CD4-positive, alpha-beta T cell treated with Interleukin-4 for 4 hours (primary cell): ENCODE results near the gene ZP3.
"Not testable (repeated sequence)": the region's sequence is repeated elsewhere in the genome, so short reads cannot be mapped to it uniquely, and the experiment has no call there.

ENCODE experiments used
- DNase-seq: peaks from one replicate; pipeline ENCODE4 v3.0.0-alpha.2; 2020

ZP3 gene

GRCh38 chr7:76407718-76408117, 17.0 kb upstream of the ZP3 start:
- no peak for DNase-seq

GRCh38 chr7:76408121-76408560, 16.6 kb upstream of the ZP3 start:
- no peak for DNase-seq

- DNase-seq, result no peak
These were observed 15.2 kb upstream of the ZP3 start, which contains the start of gene SSC4D for GRCh38 chr7:76409537-76409936. TSS of gene SSC4D (minus strand) at chr7:76409697. CDS start at chr7:76404439, 5,258 bp downstream.

DNA sequence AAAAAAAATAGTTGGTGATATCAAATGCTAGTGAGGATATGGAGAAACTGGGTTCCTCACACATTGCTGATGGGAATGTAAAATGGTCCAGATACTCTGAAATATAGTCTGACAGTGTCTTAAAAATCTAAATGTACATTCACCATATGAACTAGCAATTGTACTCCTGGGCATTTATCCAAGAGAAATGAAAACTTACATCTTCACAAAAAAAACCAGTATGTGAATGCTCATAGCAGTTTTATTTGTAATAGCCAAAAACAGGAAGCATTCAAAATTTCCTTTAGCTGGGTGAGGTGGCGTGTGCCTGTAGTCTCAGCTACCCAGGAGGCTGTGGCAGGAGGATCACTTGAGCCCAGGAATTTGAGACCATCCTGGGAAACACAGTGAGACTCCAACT, 13.1 kb upstream of the ZP3 start:
- no peak for DNase-seq

- DNase-seq, result no peak
These were observed 12.5 kb upstream of the ZP3 start for GRCh38 chr7:76412249-76412648.

DNA sequence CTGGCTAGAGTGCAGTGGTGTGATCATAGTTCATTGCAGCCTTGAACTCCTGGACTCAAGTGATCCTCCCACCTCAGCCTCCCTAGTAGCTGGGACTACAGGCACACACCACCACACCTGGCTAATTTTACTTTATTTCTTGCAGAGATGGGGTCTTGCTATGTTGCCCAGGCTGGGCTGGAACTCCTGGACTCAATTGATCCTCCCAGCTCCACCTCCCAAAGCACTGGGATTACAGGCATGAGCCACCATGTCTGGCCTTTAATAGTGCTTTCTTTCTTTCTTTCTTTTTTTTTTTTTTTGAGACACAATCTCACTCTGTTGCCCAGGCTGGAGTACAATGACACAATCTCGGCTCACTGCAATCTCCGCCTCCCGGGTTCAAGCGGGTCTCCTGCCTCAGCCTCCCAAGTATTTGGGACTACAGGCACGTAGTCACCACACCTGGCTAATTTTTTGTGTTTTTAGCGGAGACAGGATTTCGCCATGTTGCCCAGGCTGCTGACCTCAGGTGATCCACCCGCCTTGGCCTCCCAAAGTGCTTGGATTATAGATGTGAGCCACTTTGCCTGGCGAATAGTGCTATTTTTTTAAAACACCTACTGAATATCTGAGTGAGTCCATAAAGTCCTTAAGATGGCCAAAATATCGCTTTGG, 7.0 kb upstream of the ZP3 start:
- not testable (repeated sequence) for DNase-seq

- DNase-seq, result not testable (repeated sequence)
These were observed 3.7 kb upstream of the ZP3 start for GRCh38 chr7:76421097-76421496.

DNA sequence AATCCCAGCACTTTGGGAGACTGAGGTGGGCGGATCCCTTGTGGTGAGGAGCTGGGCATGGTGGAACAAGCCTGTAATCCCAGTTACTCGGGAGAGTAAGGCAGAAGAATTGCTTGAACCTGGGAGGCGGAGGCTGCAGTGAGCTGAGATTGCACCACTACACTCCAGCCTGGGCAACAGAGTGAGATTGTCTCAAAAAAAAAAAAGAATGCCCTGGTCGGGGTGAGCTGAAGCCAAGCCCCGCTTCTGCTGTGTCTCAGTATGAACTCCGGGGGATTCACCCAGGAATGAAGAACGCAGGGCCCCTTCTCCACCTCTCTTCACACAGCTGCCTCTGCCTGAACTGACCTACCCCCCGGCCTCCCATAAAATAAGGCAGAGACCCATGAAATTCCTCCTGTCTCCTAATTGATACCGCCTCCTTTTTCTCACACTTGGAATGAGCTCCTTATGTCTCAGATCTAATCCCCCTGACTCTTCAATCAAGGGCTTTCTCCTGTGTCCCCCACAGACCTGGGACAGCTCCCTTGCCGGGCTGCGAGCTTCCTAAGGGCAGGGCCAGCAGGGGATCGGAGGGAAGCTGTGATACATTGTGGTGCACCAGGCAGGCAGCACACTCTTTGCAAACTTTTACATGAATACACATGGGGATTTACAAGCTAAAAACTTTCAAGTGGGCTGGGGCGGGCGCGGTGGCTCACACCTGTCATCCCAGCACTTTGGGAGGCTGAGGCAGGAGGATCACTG, 911 bp upstream of the ZP3 start:
- DNase-seq, result no peak

DNA sequence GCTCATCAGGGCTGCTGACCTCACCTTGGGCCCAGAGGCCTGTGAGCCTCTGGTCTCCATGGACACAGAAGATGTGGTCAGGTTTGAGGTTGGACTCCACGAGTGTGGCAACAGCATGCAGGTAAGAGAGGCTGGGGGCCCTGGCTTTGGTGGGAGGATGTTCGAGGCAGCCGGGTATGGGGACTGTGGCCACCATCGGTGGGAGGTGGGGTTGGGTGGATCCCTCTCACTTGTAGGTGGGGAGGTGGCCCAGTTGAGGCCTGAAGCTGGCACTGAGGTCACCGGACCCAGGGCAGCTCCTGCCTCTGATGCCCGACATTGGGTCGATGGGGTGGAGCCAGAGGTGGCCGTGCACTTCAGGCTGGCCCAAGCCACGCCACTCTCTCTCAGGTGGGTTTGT, 406 bp downstream of the ZP3 start:
- no peak for DNase-seq

DNA sequence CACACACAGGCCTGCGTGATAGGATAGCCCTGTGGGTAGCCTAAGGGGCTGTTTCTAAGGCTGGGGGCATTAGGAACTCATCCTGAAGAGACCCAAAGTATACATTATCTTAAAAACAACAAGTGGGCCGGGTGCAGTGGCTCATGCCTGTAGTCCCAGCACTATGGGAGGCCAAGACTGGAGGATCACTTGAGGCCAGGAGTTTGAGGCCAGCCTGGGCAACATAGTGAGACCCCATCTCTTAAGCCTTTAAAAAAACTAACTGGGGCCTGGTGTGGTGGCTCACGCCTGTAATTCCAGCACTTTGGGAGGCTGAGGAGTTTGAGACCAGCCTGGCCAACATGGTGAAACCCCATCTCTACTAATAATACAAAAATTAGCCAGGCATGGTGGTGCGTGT, 808 bp downstream of the ZP3 start:
- not testable (repeated sequence) for DNase-seq

- DNase-seq, result no peak
These were observed 1.5 kb downstream of the ZP3 start for GRCh38 chr7:76426246-76426645.

DNA sequence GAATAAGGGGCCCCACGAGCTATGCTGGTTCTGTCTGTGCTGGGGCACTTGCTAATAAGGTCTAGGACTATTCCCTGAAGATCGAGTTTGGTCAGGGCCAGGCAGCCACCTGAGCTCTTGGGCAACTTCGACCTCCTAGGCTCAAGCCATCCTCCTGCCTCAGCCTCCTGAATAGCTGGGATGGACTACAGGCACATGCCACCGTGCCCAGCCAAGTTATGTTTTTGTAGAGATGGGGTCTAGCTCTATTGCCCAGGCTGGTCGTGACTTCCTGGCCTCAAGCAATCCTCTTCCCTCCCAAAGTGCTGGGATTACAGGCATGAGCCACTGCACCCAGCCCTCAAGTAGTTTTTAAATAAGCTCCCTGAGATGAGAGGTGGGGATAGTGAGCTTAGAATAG, 2.9 kb downstream of the ZP3 start:
- no peak for DNase-seq

GRCh38 chr7:76428149-76428823, 3.5 kb downstream of the ZP3 start:
- no peak for DNase-seq

GRCh38 chr7:76428868-76429805, 4.4 kb downstream of the ZP3 start:
- DNase-seq, result no peak

- DNase-seq, result no peak
These were observed 5.5 kb downstream of the ZP3 start for GRCh38 chr7:76430211-76430610.

DNA sequence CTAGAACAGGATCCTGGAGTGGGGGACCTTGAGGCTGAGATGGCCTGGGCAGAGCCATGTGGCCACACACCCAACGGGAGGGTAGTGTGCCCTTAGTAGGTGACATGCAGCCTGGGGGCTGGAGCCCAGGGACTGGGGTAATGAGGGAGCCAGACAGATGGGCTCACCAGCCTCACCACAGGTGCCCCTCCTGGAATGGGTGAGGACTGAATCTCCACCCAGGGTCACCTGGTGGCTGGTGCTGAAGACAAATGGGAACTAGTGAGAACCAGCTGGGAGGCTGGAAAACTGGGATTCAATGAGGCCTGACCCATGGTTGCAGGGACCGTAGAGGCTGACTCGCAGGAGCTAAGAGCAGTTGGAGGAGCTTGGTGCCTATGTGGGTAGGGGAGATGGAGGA, 6.1 kb downstream of the ZP3 start:
- DNase-seq, result no peak

GRCh38 chr7:76437873-76438272, 13.1 kb downstream of the ZP3 start:
- DNase-seq, result peak; percentile 57

DNA sequence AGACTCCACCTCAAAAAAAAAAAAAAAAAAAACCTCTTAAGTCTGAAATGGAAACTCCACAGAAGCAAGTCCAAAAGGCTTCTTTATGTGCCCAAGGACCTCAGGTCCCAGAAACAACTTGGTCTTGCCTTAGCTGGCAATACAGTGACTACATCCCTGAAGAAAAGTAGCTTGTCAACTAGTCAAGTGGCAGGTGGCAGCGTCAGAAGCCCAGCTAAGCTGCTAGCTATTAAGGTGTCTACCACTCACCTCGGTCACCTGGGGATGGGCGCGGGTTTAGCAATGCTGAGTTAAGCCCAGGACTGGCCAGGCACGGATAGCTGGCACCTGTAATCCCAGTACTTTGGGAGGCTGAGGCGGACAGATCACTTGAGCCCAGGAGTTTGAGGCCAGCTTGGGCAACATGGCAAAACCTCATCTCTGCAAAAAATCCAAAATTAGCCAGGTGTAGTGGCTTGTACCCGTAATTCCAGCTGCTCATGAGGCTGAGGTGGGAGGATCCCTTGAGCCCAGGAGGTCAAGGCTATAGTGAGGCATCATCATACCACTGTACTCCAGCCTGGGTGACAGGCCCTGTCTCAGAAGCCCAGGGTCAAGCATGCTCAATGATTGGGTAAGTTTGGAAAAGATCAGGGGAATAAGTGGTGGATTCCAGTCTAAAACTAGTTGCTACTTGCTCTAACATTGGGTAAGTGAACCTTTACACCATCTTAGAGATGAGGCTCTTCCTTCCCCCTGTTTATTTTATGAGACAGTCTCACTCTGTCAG, 14.6 kb downstream of the ZP3 start:
- not testable (repeated sequence) for DNase-seq

DNA sequence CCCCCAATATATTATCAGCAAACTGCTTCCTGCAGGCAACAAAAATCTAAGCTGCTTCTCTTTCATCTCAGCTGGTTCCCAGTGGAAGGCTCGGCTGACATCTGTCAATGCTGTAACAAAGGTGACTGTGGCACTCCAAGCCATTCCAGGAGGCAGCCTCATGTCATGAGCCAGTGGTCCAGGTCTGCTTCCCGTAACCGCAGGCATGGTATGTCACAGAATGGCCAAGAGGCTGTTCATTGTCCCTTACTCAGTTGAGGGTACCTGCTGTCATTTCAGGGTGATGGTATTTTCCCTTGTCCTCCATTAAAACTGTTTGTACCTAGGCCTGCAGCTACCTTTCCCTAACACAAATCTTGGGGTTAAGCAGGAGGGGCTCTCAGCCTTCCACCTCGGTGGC, 15.7 kb downstream of the ZP3 start:
- DNase-seq, result not testable (repeated sequence)

DNA sequence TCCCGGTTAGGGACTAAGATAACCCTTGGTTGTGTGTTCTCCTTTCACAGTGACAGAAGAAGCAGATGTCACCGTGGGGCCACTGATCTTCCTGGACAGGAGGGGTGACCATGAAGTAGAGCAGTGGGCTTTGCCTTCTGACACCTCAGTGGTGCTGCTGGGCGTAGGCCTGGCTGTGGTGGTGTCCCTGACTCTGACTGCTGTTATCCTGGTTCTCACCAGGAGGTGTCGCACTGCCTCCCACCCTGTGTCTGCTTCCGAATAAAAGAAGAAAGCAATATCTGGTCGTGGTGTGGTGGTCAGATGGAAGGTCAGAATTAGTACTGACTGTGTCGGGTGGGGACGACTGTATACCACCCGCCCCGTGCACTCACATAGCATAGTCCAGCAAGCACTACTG, 17.0 kb downstream of the ZP3 start:
- not testable (repeated sequence) for DNase-seq

DNA sequence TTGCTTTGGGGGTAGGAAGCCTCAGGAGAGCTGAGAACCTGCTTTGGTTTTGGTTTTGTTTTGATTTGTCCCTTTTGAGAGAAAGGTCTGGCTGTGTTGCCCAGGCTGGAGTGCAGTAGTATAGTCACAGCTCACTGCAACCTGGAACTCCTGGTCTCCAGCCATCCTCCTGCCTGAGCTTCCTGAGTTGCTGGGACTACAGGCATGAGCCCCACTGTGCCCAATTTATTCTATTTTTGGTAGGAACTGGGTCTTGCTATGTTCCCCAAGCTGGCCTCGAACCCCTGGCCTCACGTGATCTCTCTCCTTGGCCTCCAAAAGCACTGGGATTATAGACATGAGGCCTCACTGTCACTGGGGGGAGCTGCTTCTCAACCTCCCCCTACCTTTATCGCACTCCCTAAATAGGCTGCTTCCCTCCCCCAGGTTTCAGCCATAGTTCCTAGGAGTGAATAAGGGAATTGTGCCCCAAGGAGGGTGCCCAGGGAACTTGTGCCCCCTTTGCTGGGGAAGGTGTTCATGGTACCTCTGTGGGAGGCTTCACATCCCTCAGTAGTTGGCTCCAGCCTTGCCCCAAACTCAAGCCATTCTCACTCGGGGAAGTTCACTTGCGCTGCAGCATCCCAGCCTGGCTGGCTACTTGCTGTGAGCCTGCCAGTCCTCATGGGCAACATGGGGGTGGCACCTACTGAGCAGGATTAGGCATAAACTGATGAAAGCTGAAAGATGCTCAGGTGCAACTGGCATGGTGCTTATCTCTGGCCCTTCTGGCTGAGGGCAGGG, 18.1 kb downstream of the ZP3 start:
- DNase-seq, result not testable (repeated sequence)
